ENCODE measurements around the gene RIOK3. TPM values are rescaled to one million over a fixed set of nuclear protein-coding genes. Genes with fewer than 3 reads are reported as not detected.
"Not testable (repeated sequence)": the region's sequence is repeated elsewhere in the genome, so short reads cannot be mapped to it uniquely, and the experiment has no call there.

RIOK3 gene
- total RNA-seq, 1 donor from 2014 or later = 119 TPM

DNA sequence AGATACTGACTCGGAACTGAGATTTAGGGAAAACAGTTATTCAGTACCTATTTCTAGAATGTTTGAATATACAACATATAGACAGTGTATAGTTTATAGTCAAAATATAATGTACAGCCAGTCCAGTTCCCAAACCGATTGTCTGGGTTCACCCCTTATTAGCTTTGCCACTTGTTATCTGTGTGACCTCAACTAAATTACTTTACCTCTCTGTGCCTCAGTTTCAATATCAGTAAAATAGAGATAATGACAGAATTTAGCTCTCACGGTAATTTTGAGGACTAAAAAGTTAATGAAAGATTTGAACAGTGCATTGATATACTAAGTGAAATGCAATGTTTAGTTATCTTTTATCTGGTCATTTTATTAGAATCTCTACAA lies 750 bp upstream of the RIOK3 start:
- ATAC-seq = no peak

DNA sequence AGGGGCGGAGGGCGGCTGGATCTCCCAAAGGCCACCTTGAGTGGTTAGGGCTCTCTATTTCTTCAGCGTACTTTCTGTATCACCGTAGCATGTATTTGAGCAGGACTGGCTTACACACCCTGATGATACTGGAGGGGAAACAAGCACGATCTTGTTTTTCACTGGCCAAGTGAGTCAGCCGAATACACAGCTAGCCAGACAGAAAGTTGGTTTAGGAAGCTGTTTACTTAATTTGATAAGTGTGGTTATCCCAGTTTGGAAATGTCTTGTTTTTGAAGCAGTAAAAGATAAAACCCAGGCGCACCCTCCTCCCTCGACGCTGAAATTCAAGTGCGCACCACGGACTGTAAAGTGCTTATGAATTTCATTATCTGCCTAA lies 582 bp downstream of the RIOK3 start:
- peak; percentile 83 for ATAC-seq

GRCh38 chr18:23456835-23457234 lies 3.7 kb downstream of the RIOK3 start:
- no peak for ATAC-seq

GRCh38 chr18:23458830-23459529 lies 5.9 kb downstream of the RIOK3 start:
- ATAC-seq = no peak

GRCh38 chr18:23459530-23459921 lies 6.4 kb downstream of the RIOK3 start:
- no peak for ATAC-seq

- peak; percentile 30 for ATAC-seq
Measured at GRCh38 chr18:23460285-23461273, 7.5 kb downstream of the RIOK3 start.

GRCh38 chr18:23462876-23463275 lies 9.8 kb downstream of the RIOK3 start:
- ATAC-seq = no peak

DNA sequence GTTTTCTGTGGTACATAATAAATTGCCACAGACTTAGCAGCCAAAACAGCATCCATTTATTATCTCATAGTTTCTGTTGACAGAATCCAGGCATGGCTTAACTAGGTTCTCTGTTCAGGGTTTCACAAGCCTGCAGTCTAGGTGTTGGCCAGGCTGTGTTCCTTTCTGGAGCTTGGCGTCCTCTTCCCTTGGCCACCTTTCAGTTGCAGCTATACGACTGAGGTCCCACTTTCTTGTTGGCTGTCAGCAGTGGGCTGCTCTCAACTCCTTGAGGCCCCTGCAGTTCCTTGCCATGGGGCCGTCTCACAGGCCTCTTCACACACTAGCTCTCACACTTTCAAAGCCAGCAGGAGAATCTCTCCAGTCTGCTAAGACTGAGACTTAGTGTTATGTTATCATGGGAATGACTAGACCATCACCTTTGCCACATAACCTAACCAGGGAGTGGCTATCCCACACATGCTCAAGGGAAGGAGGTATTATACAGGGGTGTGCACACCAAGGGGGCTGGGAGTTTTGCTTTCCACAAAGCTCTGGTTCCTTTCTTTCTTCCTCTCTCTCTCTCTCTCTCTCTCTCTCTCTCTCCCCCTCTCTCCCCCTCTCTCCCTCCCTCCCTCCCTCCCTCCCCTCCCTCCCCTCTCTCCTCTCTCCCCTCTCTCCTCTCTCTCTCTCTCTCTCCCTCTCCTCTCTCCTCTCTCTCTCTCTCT lies 15.8 kb downstream of the RIOK3 start:
- ATAC-seq = peak; percentile 36

DNA sequence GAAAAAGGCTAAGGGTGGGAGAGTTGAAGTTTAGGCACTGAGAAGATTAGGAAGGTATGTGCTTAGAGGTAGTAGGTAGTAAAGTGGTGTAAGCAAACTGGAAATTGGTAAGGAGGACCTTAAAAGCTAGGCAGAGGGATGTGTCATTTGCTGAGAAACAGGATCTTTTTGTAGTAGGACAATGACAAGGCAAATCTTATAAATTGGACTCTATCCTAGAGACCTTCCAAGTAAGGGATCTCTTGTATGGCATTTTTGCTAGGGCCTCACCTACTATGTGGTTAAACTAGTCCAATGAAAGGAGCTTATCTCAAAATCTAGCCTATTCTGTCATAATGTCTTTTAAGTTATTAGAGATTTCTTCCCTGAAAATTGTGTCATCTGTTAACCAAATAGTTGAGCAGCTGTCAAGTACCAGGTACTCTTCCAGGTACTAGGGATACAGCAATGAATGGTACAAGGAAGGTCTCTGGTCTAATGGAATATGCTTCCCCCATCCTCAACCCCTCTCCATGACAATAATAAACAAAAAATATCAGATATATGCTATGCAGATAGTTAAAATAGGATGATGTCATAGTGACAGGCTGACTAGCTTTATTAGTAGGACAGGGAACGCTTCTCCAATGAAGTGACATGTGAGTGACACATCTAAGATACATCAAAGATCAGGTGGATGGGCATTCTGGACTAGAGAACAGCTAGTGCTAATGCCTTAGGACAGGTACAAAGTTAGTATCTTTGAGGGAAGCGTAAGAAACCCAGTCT lies 17.7 kb downstream of the RIOK3 start:
- peak; percentile 14 for ATAC-seq

- peak; percentile 7 for ATAC-seq
Measured at GRCh38 chr18:23471486-23471885, 18.4 kb downstream of the RIOK3 start.

DNA sequence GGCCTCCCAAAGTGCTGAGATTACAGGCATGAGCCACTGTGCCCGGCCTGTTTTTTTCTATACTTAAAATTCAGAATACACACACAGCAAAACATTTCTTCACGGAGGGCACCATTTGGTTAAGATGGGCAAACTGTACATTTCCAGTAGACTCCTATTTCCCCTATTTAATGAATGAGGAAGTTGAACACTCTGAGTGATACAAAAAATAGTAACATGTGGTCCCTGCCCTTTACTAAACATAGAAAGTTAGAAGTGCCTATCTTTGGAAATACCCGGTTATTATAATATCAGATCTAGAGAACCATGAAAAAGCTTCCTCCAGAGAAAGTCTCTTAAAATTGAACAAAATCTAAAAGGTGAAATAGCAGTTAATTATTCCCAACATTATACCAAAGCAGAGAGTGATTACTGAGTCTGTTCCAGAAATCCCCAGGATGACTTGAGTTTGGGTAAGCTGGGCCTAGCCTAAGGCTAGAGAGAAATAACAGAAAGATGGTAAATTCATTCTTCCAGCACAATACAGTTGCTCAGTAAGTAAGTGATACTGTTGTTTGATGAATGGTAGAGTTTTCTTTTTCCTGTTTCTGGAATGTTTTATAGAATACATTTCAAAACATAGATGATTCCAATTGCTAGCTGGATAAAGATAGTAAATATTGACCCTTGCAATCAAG lies 26.9 kb downstream of the RIOK3 start:
- ATAC-seq = no peak

GRCh38 chr18:23484561-23485182 lies 31.6 kb downstream of the RIOK3 start:
- peak; percentile 10 for ATAC-seq

DNA sequence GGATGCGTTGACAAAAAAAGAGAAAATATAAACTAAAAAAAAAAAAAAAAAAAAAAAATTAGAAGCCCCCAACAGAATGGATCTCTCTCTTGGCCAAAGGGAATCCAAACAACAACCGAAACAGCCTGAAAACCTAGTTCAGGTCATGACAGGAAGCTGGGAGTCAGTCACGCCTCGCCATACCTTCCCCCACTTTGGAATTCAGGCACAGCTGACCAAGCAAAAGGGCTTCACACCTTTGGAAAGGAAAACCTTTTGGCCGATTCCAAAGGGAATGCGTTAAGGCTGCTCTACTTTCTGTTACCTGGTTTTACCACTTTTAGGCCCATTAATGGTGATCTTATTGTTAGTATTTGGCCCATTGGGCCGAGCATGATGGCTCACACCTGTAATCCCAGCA lies 32.3 kb downstream of the RIOK3 start:
- ATAC-seq = no peak

DNA sequence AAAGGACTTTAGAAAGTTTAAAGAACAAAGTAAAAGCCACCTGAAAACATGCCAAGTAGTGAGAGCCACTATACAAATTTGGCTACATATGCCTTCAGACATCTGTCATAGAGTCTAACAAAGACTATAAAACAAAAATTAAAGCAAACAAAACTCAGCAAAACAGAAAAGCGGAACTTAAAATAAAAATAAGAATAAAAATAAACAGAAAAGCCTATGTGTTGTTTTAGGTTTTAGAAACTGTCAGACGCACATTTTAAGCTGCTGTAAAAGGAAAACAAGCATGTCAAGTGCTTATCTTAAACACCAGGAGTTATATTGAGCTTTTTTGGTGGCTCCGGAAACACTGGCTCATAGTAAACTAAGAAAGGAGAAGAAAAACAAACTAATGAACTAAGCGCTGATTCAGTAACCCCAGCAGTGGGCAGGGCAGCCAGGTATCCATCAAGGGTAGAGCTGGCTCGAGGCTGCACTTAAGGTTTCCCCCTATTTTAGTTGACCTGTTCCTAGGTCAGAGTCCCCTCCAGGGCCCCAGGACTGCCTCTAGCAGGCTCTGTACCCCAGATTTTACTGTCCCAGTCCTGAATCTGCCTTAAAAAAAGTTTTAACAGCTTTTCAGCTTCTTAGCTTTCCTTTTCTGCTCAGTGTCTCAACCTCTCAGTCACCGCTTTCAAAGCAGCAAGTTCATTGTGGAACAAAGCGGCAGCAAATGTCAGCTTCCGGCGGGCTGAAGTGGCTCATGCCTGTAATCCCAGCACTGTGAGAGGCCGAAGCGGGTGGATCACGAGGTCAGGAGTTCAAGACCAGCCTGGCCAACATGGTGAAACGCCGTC lies 34.9 kb downstream of the RIOK3 start:
- ATAC-seq = peak; percentile 38

- not testable (repeated sequence) for ATAC-seq
Measured at GRCh38 chr18:23489586-23489985, 36.5 kb downstream of the RIOK3 start.

- ATAC-seq = no peak
Measured at GRCh38 chr18:23493654-23494053, 40.6 kb downstream of the RIOK3 start.

DNA sequence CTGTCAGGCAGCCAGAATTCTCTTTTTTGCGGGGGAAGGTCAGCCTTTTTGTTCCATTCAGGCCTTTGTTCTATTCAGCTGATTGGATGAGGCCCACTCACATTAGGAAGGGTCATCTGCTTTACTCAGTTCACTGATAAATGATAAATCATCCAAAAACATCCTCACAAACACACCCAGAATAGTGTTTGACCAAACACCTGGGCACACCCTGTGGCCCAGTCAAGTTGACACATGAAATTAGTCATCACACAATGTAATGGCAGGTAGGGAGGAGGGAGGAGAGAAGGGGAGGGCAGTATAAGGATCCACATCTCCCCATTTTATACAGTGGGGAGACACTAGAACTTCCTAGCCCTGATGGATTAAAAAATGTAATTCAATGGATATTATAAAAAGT lies 41.9 kb downstream of the RIOK3 start:
- ATAC-seq = peak; percentile 90

DNA sequence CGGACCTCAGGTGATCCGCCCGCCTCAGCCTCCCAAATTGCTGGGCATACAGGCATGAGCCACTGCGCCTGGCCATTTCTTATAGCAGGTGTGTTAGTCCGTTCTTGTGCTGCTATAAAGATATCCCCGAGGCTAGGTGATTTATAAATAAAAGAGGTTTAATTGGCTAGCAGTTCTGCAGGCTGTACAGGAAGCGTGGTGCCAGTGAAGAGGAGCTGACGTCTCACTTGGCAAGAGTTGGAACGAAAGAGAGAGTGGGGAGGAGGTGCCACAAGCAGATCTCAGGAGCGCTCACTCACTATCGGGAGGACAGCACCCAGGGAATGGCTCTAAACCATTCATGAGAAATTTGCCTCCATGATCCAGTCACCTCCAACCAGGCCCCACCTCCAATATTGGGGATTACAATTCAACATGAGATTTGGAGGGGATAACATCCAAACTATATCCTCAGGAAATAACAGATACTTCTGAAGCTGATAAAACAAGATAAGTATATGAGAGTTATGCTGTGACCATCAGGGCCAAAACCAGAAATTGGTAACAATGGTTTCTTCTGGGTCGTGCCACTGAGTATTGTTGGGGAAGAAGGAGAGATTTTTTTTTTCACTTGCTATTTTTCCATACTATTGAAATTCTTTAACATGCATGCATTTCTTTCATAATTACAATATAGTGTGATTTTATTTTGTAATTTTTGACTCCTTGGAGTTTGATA lies 42.8 kb downstream of the RIOK3 start:
- ATAC-seq = peak; percentile 90

DNA sequence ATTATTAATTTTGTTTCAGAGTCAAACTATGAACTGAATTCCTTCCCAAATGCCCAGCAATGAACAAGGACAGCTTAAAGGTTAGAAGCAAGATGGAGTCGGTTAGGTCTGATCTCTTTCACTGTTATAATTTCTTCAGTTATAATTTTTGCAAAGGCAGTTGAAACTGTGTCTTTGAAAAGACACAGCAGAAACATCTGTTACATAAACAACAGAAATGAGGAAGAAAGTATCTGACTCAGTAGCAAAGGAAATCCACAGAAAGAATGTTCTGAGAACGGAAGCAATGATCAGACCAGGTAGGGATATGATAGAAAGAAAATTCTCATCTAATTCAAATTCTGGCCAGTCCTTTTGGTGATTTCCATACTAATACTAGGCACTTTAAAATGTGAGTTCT lies 45.0 kb downstream of the RIOK3 start:
- no peak for ATAC-seq

DNA sequence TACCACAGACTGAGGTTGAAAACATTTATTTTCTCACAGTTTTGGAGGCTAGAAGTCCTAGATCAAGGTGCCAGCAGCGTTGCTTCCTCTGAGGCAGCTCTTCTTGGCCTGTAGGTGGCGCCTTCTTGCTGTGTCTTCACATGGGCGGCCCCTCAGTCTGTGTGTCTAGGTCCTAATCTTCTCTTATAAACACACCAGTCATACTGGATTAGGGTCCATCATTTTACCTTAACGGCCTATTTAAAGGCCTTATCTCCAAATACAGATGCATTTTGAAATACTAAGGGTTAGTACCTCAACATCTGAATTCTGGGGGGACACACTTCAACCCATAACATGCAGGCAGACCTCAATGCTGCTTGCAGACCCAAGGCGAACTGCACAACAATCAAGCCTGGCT lies 45.8 kb downstream of the RIOK3 start:
- no peak for ATAC-seq

Data from esophagus mucosa (tissue), 1 donor.